MM.1S (cell line): ENCODE data around the gene EPHB6.

ENCODE experiments used
- CTCF ChIP-seq: fragments of 300-600 bp; sonication (generic); IDR thresholded peaks from 2 replicates; pipeline ENCODE4 v1.5.1; 2016; ENCODE audit warnings: antibody characterized with exemption, low read length, mixed read lengths
- EZH2 ChIP-seq: fragments of 300-600 bp; sonication (generic); optimal IDR thresholded peaks from 2 replicates; pipeline ENCODE3; 2017; ENCODE audit warnings: low read depth, mild to moderate bottlenecking, antibody characterized with exemption, low read length, mixed read lengths
- EZH2phosphoT487 ChIP-seq: fragments of 300-600 bp; sonication (generic); IDR thresholded peaks from 2 replicates; pipeline ENCODE4 v1.6.1; 2018; ENCODE audit warnings: antibody characterized with exemption, low read length

DNA sequence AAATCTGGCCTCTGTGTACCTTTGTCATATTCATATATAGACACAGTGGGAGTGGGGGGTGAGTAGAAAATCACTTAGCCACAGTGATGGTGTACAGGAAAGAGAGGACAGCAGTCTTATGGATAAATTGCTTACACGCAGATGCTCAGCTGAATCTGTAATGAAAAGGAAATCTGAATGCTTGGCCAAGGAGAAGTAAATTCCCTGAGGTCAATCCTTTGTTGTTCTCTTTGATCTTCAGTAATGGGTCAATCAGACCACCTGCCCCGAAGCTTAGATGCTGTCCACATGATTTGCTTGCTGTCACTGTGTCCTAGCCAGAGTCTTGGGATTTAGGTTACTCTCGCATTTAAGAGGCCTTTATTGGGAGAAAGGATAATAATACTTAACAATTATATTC is 18.4 kb upstream of the EPHB6 start:
- TF ChIP-seq CTCF (no peak), EZH2phosphoT487 (no peak), EZH2 (no peak)
